Pancreas (tissue), 10 donors: Measurements from ENCODE around the gene TMEM145. TPM values are rescaled to one million over a fixed set of nuclear protein-coding genes. Genes with fewer than 3 reads are reported as not detected.

Source experiments
- ATAC-seq, 4 donors: fragments of 200-7000 bp; cut with Tn5 transposase; one replicate each; pipeline versions ENCODE4 v1.8.0 to v1.9.1; 2020; ENCODE audit warnings: mild to moderate bottlenecking in 4 of 4, moderate library complexity in 4 of 4
- DNase-seq, 6 donors: peaks; one replicate each; pipeline ENCODE4 v3.0.0-alpha.2; 2020
- FAIRE-seq: peaks from 2 replicates; lab custom pipeline; 2012; peaks lifted over from hg19 to GRCh38; lab: Jason Lieb, UNC
- H3K27ac ChIP-seq, 4 donors: fragments of 200-600 bp; sonication (generic); 1 replicate in 3 of 4; 2 replicates in 1 of 4; pipeline versions ENCODE4 v1.5.0 to v1.8.0; 2020
- H3K27me3 ChIP-seq, 4 donors: fragments of 200-600 bp; one replicate each; pipeline ENCODE4 v1.8.0; 2021
- H3K36me3 ChIP-seq, 3 donors: fragments of 200-600 bp; sonication (generic) in 1 of 3; one replicate each; pipeline versions ENCODE4 v1.5.0 to v1.8.0; 2020 to 2021
- H3K4me1 ChIP-seq, 3 donors: fragments of 200-600 bp; one replicate each; pipeline ENCODE4 v1.8.0; 2021
- H3K4me3 ChIP-seq, 4 donors: fragments of 200-600 bp; sonication (generic) in 2 of 4; one replicate each; pipeline versions ENCODE4 v1.5.0 to v1.8.0; 2020 to 2021
- H3K9me3 ChIP-seq, 4 donors: fragments of 200-600 bp; one replicate each; pipeline ENCODE4 v1.8.0; 2021
- WGBS, 2 donors: extraction: QIAGEN DNeasy Blood & Tissue Kit; methylation state at CpG; one replicate each; pipeline ENCODE4 v1.1.7; 2013; 5-methylcytosine and 5-hydroxymethylcytosine counted together
- intact Hi-C, 3 donors: fragments of 100-400 bp; cut with DNase I; formaldehyde crosslinking; loops; one replicate each; pipeline versions ENCODE4 v1.11.1 to v1.14.2; 2022
- polyA plus RNA-seq, 2 donors: library from polyadenylated mRNA; stranded (reverse); fragments of 200-250 nt; gene quantifications; one replicate each; pipeline ENCODE4 v1.2.3, GENCODE V29; 2013
- total RNA-seq, 6 donors: library from RNA; stranded (reverse); fragmentation: NEBNext Ultra II Directional in 4 of 6; extraction: Animal tissue kit (Norgen Biotek cat#: 25700) in 4 of 6; gene quantifications; one replicate each; pipeline versions ENCODE4 v1.2.1 to v1.2.4, GENCODE V29; 2021 to 2023
- TF ChIP-seq, protein P1 (sequence below), 4 donors: fragments of 200-600 bp; sonication (generic) in 3 of 4; IDR thresholded peaks; one replicate each; pipeline versions ENCODE4 v1.5.0 to v1.8.0; 2021; ENCODE audit warnings: antibody characterized with exemption in 4 of 4
- donor health status: healthy with polysubstance abuse.
- donor health status: DM: no; HTN: no; CAD: no; lungs with moderate emphysema.
- donor health status: DM: no; HTN: no; CAD: no.
- donor health status: control.
- donor health status: control.
- donor health status: Bipolar disorder and iron deficiency.
- donor health status: DM: yes; HTN: yes; CAD: no.
- donor health status: DM: no; HTN: no; CAD: no.
- donor health status: DM: no; HTN: no; CAD: no.
- donor health status: DM: yes; HTN: yes; CAD: no.

TMEM145 gene
- total and polyA plus RNA-seq, 8 donors, result 0.46 to 8.2 (median 1.0) TPM

DNA sequence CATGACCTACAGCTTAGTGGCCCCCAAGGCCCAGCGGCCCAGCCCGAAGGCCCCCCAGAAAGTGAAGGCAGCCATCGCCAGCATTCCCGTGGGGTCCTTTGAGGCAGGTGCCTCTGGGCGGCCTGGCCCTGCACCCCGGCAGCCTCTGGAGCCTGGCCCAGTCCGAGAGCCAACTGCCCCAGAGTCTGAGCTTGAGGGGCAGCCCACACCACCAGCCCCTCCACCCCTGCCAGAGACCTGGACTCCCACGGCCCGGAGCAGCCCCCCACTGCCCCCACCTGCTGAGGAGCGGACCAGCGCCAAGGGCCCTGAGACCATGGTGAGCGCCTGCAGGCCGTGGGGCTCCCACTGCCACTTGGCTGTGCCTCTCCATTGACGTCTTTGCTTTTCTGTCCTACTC is 20.1 kb upstream of the TMEM145 start:
- no peaks in the 10 kb centered on the region for H3K9me3 ChIP-seq
- no peak overlapping the region for H3K4me3 ChIP-seq
- DNase-seq, result peak in 1 of 6 donors; percentile 79
- H3K4me1 ChIP-seq, result no peaks in the 10 kb centered on the region
- TF ChIP-seq, protein P1, sequence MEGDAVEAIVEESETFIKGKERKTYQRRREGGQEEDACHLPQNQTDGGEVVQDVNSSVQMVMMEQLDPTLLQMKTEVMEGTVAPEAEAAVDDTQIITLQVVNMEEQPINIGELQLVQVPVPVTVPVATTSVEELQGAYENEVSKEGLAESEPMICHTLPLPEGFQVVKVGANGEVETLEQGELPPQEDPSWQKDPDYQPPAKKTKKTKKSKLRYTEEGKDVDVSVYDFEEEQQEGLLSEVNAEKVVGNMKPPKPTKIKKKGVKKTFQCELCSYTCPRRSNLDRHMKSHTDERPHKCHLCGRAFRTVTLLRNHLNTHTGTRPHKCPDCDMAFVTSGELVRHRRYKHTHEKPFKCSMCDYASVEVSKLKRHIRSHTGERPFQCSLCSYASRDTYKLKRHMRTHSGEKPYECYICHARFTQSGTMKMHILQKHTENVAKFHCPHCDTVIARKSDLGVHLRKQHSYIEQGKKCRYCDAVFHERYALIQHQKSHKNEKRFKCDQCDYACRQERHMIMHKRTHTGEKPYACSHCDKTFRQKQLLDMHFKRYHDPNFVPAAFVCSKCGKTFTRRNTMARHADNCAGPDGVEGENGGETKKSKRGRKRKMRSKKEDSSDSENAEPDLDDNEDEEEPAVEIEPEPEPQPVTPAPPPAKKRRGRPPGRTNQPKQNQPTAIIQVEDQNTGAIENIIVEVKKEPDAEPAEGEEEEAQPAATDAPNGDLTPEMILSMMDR (IDR thresholded peaks at IDR 0.05), result no peak
- H3K27me3 ChIP-seq, result no peaks in the 10 kb centered on the region
- H3K36me3 ChIP-seq, result peaks cover 0 to 45% (median 32%) of the 10 kb centered on the region in 3 donors
- intact Hi-C loops, result loop anchor here in 1 of 3 donors (10.0 kb wide), 2 partner anchors 48 to 158 kb away; partner anchors contain the start of genes GSK3A and POU2F2
- no peak for ATAC-seq
- no peak for FAIRE-seq
- no peak overlapping the region for H3K27ac ChIP-seq
- 90 to 94% methylated on average over 14 of the region's 14 CpGs for WGBS, 2 donors

DNA sequence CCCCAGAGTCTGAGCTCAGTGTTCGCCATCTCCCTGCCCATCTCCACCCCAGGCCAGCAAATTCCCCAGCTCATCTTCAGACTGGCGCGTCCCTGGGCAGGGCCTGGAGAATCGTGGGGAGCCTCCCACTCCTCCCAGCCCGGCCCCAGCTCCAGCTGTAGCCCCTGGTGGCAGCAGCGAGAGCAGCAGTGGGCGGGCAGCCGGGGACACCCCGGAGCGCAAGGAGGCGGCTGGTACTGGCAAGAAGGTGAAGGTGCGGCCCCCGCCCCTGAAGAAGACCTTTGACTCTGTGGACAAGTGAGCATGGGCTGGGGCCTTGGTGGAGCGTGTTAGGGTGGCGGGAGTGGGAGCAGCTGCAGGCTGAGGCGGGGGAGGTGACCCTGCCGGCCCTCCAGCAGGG is 19.6 kb upstream of the TMEM145 start:
- H3K4me3 ChIP-seq, result no peak overlapping the region

DNA sequence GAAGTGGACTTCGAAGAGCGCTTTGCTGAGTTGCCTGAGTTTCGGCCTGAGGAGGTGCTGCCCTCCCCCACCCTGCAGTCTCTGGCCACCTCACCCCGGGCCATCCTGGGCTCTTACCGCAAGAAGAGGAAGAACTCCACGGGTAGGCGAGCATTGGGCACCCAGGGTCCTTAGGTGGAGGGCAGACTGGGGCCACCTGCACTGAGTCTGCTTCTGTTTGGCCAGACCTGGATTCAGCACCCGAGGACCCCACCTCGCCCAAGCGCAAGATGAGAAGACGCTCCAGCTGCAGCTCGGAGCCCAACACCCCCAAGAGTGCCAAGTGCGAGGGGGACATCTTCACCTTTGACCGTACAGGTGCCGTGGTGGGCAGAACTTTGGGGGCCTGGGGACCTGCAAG is 19.2 kb upstream of the TMEM145 start:
- intact Hi-C loops, result loop anchor here in 1 of 3 donors (10.0 kb wide), 2 partner anchors 49 to 159 kb away; partner anchors contain the start of genes GSK3A and POU2F2
- TF ChIP-seq, protein P1 (IDR thresholded peaks at IDR 0.05), result no peak
- H3K4me1 ChIP-seq, result no peaks in the 10 kb centered on the region
- no peak overlapping the region for H3K27ac ChIP-seq
- ATAC-seq (no peak), DNase-seq (peak in 1 of 6 donors; percentile 15), FAIRE-seq (no peak)
- no peaks in the 10 kb centered on the region for H3K27me3 ChIP-seq
- H3K4me3 ChIP-seq, result no peak overlapping the region
- WGBS, 2 donors, result 92 to 93% methylated on average over 15 of the region's 15 CpGs
- peaks cover 0 to 36% (median 31%) of the 10 kb centered on the region in 3 donors for H3K36me3 ChIP-seq
- H3K9me3 ChIP-seq, result no peaks in the 10 kb centered on the region

More for the DNA sequence above, 19.6 kb upstream of the TMEM145 start:
- 83 to 84% methylated on average over 17 of the region's 17 CpGs for WGBS, 2 donors
- peak in 1 of 6 donors; percentile 12 for DNase-seq
- H3K27me3 ChIP-seq, result no peaks in the 10 kb centered on the region
- H3K27ac ChIP-seq, result no peak overlapping the region
- intact Hi-C loops, result loop anchor here in 1 of 3 donors (10.0 kb wide), 2 partner anchors 49 to 159 kb away; partner anchors contain the start of genes GSK3A and POU2F2
- TF ChIP-seq, protein P1 (IDR thresholded peaks at IDR 0.05), result no peak
- H3K9me3 ChIP-seq, result no peaks in the 10 kb centered on the region
- FAIRE-seq, result no peak
- H3K36me3 ChIP-seq, result peaks cover 0 to 40% (median 32%) of the 10 kb centered on the region in 3 donors
- ATAC-seq, result no peak
- no peaks in the 10 kb centered on the region for H3K4me1 ChIP-seq

DNA sequence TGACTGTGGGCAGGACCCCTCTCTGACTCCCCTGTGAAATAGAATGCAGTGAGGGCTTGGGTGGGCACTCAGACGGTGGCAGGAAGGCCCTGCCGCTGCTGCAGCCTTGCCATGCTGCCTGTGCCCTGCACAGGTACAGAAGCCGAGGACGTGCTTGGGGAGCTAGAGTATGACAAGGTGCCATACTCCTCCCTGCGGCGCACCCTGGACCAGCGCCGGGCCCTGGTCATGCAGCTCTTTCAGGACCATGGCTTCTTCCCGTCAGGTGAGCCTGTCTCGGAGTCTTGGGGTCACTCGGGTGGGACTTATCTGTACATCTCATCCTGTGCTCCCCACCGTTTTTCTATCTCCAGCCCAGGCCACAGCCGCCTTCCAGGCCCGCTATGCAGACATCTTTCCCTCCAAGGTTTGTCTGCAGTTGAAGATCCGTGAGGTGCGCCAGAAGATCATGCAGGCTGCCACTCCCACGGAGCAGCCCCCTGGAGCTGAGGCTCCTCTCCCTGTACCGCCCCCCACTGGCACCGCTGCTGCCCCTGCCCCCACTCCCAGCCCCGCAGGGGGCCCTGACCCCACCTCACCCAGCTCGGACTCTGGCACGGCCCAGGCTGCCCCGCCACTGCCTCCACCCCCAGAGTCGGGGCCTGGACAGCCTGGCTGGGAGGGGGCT is 18.5 kb upstream of the TMEM145 start:
- no peak overlapping the region for H3K4me3 ChIP-seq
- H3K9me3 ChIP-seq, result no peaks in the 10 kb centered on the region
- H3K27me3 ChIP-seq, result no peaks in the 10 kb centered on the region
- H3K36me3 ChIP-seq, result peaks cover 0 to 30% (median 24%) of the 10 kb centered on the region in 3 donors
- WGBS, 2 donors, result 82 to 83% methylated on average over 20 to 24 of the region's 24 CpGs
- no peak overlapping the region for H3K27ac ChIP-seq
- peak in 1 of 6 donors; percentile 14 for DNase-seq
- FAIRE-seq, result no peak
- TF ChIP-seq, protein P1 (IDR thresholded peaks at IDR 0.05), result no peak
- intact Hi-C loops, result loop anchor here in 1 of 3 donors (10.0 kb wide), 2 partner anchors 50 to 160 kb away; partner anchors contain the start of genes GSK3A and POU2F2
- H3K4me1 ChIP-seq, result no peaks in the 10 kb centered on the region
- no peak for ATAC-seq
